IPS-11a (cell line): ENCODE data around the gene OPTN.
"Not testable (repeated sequence)": the region's sequence is repeated elsewhere in the genome, so short reads cannot be mapped to it uniquely, and the experiment has no call there.

Experiments used
- H3K4me3 ChIP-seq: one replicate; pipeline ENCODE4 v1.5.1; 2013; ENCODE audit warnings: low read depth, low read length, control low read depth

The OPTN gene

GRCh38 chr10:13089345-13089744 lies 10.6 kb upstream of the OPTN start:
- H3K4me3 ChIP-seq = no peak overlapping the region

GRCh38 chr10:13090289-13090688 lies 9.7 kb upstream of the OPTN start:
- no peak overlapping the region for H3K4me3 ChIP-seq

GRCh38 chr10:13091801-13092200 lies 8.2 kb upstream of the OPTN start:
- H3K4me3 ChIP-seq = no peak overlapping the region

- no peak overlapping the region for H3K4me3 ChIP-seq
These were observed 7.5 kb upstream of the OPTN start for GRCh38 chr10:13092291-13093102.

GRCh38 chr10:13094082-13094481 lies 5.9 kb upstream of the OPTN start:
- not testable (repeated sequence) for H3K4me3 ChIP-seq

GRCh38 chr10:13095094-13095493 lies 4.9 kb upstream of the OPTN start:
- H3K4me3 ChIP-seq = no peak overlapping the region

GRCh38 chr10:13095929-13096328 lies 4.0 kb upstream of the OPTN start:
- H3K4me3 ChIP-seq = no peak overlapping the region

- H3K4me3 ChIP-seq = peak overlapping the region; percentile 77
These were observed 758 bp upstream of the OPTN start for GRCh38 chr10:13099144-13099665.

GRCh38 chr10:13100349-13101294 lies 659 bp downstream of the OPTN start:
- peak overlapping the region; percentile 61 for H3K4me3 ChIP-seq

GRCh38 chr10:13102002-13102794 lies 2.2 kb downstream of the OPTN start:
- no peak overlapping the region for H3K4me3 ChIP-seq

GRCh38 chr10:13103554-13103953 lies 3.6 kb downstream of the OPTN start:
- H3K4me3 ChIP-seq = no peak overlapping the region

GRCh38 chr10:13104697-13105096 lies 4.7 kb downstream of the OPTN start:
- no peak overlapping the region for H3K4me3 ChIP-seq

- no peak overlapping the region for H3K4me3 ChIP-seq
These were observed 5.2 kb downstream of the OPTN start for GRCh38 chr10:13105184-13105583.

GRCh38 chr10:13106387-13107045 lies 6.6 kb downstream of the OPTN start:
- no peak overlapping the region for H3K4me3 ChIP-seq

- no peak overlapping the region for H3K4me3 ChIP-seq
These were observed 10.9 kb downstream of the OPTN start for GRCh38 chr10:13110908-13111307.

- no peak overlapping the region for H3K4me3 ChIP-seq
These were observed 13.6 kb downstream of the OPTN start for GRCh38 chr10:13113544-13113943.

GRCh38 chr10:13115832-13116803 lies 16.2 kb downstream of the OPTN start:
- no peak overlapping the region for H3K4me3 ChIP-seq

- no peak overlapping the region for H3K4me3 ChIP-seq
These were observed 18.1 kb downstream of the OPTN start for GRCh38 chr10:13117841-13118783.
